A549 (cell line): ENCODE measurements around the gene MYO15B. TPM values are rescaled to one million over a fixed set of nuclear protein-coding genes. Genes with fewer than 3 reads are reported as not detected.
"Not testable (repeated sequence)": the region's sequence is repeated elsewhere in the genome, so short reads cannot be mapped to it uniquely, and the experiment has no call there.

Experiments used
- ATAC-seq, 2 experiments: fragments of 200-7000 bp in 1 of 2; fragments of >200 bp in 1 of 2; cut with Nextera tagmentation in 1 of 2; cut with Tn5 transposase in 1 of 2; 3 replicates each; pipeline versions ENCODE4 v1.8.0 to v1.9.1; 2018 to 2020; ENCODE audit warnings: mild to moderate bottlenecking in 1 of 2, moderate library complexity in 1 of 2
- CTCF ChIA-PET: fragments of 300-600 bp; sonication (Branson Sonifier 250); formaldehyde crosslinking; extraction: SDS; loops from one replicate; lab custom pipeline; 2021; ENCODE audit warnings: antibody characterized with exemption, inconsistent platforms; lab: Yijun Ruan, JAX
- POLR2A ChIA-PET: fragments of 350-600 bp; formaldehyde crosslinking; extraction: SDS; loops from one replicate; lab custom pipeline; 2021; ENCODE audit warnings: antibody characterized with exemption, inconsistent platforms; lab: Yijun Ruan, JAX
- DNase-seq, 2 experiments: peaks; one replicate each; pipeline versions ENCODE4 v3.0.0 to v3.0.0-alpha.2; 2011 to 2016; ENCODE audit warnings: low read depth in 1 of 2, low spot score in 1 of 2
- FAIRE-seq: peaks from 2 replicates; lab custom pipeline; 2011; peaks lifted over from hg19 to GRCh38; lab: Jason Lieb, UNC
- H3K27ac ChIP-seq, 2 experiments: fragments of >200 bp; sonication (Bioruptor Twin); formaldehyde crosslinking; 3 replicates each; pipeline ENCODE4 v1.5.1; 2016 to 2017
- H3K4me1 ChIP-seq: fragments of >200 bp; sonication (Bioruptor Twin); formaldehyde crosslinking; 3 replicates; pipeline ENCODE4 v1.6.1; 2016
- H3K4me2 ChIP-seq: fragments of >200 bp; sonication (Bioruptor Twin); formaldehyde crosslinking; 3 replicates; pipeline ENCODE4 v1.6.1; 2016
- H3K4me3 ChIP-seq: fragments of >200 bp; sonication (Bioruptor Twin); formaldehyde crosslinking; 3 replicates; pipeline ENCODE4 v1.5.1; 2016
- H3K9me3 ChIP-seq: fragments of >200 bp; sonication (Bioruptor Twin); formaldehyde crosslinking; 3 replicates; pipeline ENCODE4 v1.6.1; 2016
- CHD2 ChIP-seq: fragments of 150-350 bp; IDR thresholded peaks from 2 replicates; pipeline ENCODE4 v1.6.1; 2014; ENCODE audit warnings: low read length; ENCODE audit not compliant: partially characterized antibody
- HOXB5 ChIP-seq: fragments of 250-450 bp; sonication (Bioruptor Pico); IDR thresholded peaks from 2 replicates; pipeline ENCODE4 v1.5.0; 2020; ENCODE audit warnings: mild to moderate bottlenecking, moderate library complexity
- POLR2A ChIP-seq: IDR thresholded peaks from 2 replicates; pipeline ENCODE4 v1.6.1; 2012; ENCODE audit warnings: mild to moderate bottlenecking, low read length
- RAD21 ChIP-seq, 2 experiments: fragments of >200 bp in 1 of 2; sonication (Bioruptor Twin) in 1 of 2; formaldehyde crosslinking in 1 of 2; IDR thresholded peaks in 1 of 2; conservative IDR thresholded peaks in 1 of 2; 2 replicates in 1 of 2; 3 replicates in 1 of 2; pipeline ENCODE4 v1.6.1; 2012 to 2018; ENCODE audit warnings: inconsistent platforms in 1 of 2
- RNF2 ChIP-seq: fragments of 200-600 bp; sonication (generic); IDR thresholded peaks from 2 replicates; pipeline ENCODE4 v1.6.1; 2016; ENCODE audit warnings: low read depth, mild to moderate bottlenecking, antibody characterized with exemption, moderate library complexity, borderline replicate concordance
- SREBF2 ChIP-seq: fragments of 450-650 bp; IDR thresholded peaks from 2 replicates; pipeline ENCODE4 v1.6.1; 2014; ENCODE audit warnings: mild to moderate bottlenecking, moderate library complexity
- ZNF302 ChIP-seq: fragments of 250-450 bp; sonication (Bioruptor Pico); IDR thresholded peaks from 2 replicates; pipeline ENCODE4 v1.9.0; 2021; ENCODE audit warnings: inconsistent platforms, mild to moderate bottlenecking, moderate library complexity
- WGBS: methylation state at CpG from one replicate; pipeline ENCODE4 v1.1.6; 2017; ENCODE audit errors: missing lambda C conversion rate; 5-methylcytosine and 5-hydroxymethylcytosine counted together
- polyA plus RNA-seq, 4 experiments: library from polyadenylated mRNA; depleted of rRNA in 3 of 4; stranded (reverse); fragments of >200 nt; fragmentation: RNase III in 1 of 4; extraction: RNeasy Plus Mini Kit Qiagen cat#74134 plus additional on column Dnase treatment in 1 of 4; gene quantifications; 2 replicates in 3 of 4; 3 replicates in 1 of 4; pipeline ENCODE4 v1.2.3, GENCODE V29; 2011 to 2017
- TF ChIP-seq, protein P1 (sequence below): fragments of >200 bp; sonication (Bioruptor Twin); formaldehyde crosslinking; IDR thresholded peaks from 2 replicates; pipeline ENCODE4 v1.6.1; 2016
- TF ChIP-seq, protein P2 (sequence below): fragments of 200-600 bp; sonication (generic); IDR thresholded peaks from 2 replicates; pipeline ENCODE4 v1.6.1; 2016; ENCODE audit warnings: antibody characterized with exemption, mild to moderate bottlenecking, moderate library complexity
- TF ChIP-seq, protein P3 (sequence below): fragments of >200 bp; sonication (Bioruptor Twin); formaldehyde crosslinking; IDR thresholded peaks from 3 replicates; pipeline ENCODE4 v1.5.1; 2016

MYO15B gene
- polyA plus RNA-seq, 2 of the 4 experiments (the other 2 are of a cell fraction), result 12.4 to 33.9 TPM

DNA sequence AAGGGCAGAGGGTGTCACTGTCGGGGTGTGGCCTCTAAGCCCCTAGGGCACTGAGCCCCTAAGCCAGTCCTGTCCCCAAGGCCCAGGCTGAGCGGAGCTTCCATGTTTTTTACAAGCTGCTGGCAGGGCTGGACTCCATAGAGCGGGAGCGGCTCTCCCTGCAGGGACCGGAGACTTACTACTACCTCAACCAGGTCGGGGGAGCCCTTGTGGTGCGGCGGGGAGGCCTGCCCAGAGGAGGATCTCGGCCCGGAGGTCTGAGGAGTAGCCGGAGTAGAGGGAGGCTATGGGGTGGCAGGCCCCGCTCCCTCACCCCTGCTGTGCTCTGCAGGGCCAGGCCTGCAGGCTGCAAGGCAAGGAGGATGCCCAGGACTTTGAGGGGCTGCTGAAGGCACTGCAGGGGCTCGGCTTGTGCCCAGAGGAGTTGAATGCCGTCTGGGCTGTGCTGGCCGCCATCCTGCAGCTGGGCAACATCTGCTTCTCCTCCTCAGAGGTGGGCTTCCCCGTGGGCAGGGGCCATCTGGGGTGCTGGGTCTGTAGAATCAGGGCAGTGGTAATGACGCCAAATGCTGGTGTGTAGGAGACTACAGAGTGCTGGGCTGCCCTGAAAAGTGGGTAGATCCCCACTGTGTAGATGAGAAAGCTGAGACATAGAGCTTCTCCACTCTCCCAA lies 4.9 kb downstream of the MYO15B start:
- Histone ChIP-seq H3K4me2 (no peak overlapping the region), H3K4me3 (no peak overlapping the region), H3K4me1 (peaks cover 19% of the 10 kb centered on the region), H3K27ac (no peak overlapping the region), H3K9me3 (no peaks in the 10 kb centered on the region)
- DNase-seq, result no peak
- no peak for FAIRE-seq
- TF ChIP-seq HOXB5 (no peak), RNF2 (no peak), CHD2 (no peak), ZNF302 (CRISPR knock-in tag) (no peak), POLR2A (0 out of 2 replicates have a peak, but pooled peaks have one; percentile 11), SREBF2 (no peak)
- TF ChIP-seq, protein P1, sequence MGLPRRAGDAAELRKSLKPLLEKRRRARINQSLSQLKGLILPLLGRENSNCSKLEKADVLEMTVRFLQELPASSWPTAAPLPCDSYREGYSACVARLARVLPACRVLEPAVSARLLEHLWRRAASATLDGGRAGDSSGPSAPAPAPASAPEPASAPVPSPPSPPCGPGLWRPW, result no peak
- TF ChIP-seq, protein P2, sequence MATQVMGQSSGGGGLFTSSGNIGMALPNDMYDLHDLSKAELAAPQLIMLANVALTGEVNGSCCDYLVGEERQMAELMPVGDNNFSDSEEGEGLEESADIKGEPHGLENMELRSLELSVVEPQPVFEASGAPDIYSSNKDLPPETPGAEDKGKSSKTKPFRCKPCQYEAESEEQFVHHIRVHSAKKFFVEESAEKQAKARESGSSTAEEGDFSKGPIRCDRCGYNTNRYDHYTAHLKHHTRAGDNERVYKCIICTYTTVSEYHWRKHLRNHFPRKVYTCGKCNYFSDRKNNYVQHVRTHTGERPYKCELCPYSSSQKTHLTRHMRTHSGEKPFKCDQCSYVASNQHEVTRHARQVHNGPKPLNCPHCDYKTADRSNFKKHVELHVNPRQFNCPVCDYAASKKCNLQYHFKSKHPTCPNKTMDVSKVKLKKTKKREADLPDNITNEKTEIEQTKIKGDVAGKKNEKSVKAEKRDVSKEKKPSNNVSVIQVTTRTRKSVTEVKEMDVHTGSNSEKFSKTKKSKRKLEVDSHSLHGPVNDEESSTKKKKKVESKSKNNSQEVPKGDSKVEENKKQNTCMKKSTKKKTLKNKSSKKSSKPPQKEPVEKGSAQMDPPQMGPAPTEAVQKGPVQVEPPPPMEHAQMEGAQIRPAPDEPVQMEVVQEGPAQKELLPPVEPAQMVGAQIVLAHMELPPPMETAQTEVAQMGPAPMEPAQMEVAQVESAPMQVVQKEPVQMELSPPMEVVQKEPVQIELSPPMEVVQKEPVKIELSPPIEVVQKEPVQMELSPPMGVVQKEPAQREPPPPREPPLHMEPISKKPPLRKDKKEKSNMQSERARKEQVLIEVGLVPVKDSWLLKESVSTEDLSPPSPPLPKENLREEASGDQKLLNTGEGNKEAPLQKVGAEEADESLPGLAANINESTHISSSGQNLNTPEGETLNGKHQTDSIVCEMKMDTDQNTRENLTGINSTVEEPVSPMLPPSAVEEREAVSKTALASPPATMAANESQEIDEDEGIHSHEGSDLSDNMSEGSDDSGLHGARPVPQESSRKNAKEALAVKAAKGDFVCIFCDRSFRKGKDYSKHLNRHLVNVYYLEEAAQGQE, result no peak
- TF ChIP-seq, protein P3, sequence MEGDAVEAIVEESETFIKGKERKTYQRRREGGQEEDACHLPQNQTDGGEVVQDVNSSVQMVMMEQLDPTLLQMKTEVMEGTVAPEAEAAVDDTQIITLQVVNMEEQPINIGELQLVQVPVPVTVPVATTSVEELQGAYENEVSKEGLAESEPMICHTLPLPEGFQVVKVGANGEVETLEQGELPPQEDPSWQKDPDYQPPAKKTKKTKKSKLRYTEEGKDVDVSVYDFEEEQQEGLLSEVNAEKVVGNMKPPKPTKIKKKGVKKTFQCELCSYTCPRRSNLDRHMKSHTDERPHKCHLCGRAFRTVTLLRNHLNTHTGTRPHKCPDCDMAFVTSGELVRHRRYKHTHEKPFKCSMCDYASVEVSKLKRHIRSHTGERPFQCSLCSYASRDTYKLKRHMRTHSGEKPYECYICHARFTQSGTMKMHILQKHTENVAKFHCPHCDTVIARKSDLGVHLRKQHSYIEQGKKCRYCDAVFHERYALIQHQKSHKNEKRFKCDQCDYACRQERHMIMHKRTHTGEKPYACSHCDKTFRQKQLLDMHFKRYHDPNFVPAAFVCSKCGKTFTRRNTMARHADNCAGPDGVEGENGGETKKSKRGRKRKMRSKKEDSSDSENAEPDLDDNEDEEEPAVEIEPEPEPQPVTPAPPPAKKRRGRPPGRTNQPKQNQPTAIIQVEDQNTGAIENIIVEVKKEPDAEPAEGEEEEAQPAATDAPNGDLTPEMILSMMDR, result no peak
- POLR2A ChIA-PET, result interaction anchor here (0.7 kb wide), 1 partner anchor 35 kb away, joined by 3 read pairs; no protein-coding TSS in a partner anchor
- WGBS, result 81% methylated on average over 16 of the region's 17 CpGs
- CTCF ChIA-PET, result interaction anchor here (1.1 to 29.9 kb wide), 8 partner anchors 10 to 157 kb away, joined by 3 to 926 read pairs (median 6); partner anchors contain the start of genes SMIM5 and TSEN54
- no peak for ATAC-seq

DNA sequence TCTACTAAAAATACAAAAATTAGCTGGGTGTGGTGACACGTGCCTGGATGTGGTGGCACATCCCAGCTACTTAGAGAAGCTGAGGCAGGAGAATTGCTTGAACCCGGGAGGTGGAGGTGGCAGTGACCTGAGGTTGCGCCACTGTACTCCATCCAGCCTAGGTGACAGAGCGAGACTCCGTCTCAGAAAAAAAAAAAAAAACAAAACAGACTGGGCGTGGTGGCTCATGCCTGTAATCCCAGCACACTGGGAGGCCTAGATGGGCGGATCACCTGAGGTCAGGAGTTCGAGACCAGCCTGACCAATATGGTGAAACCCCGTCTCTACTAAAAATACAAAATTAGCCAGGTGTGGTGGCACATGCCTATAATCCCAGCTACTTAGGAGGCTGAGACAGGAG lies 5.8 kb downstream of the MYO15B start:
- H3K27ac ChIP-seq, DNase-seq, H3K9me3 ChIP-seq, ATAC-seq, H3K4me2 ChIP-seq, FAIRE-seq, POLR2A ChIA-PET, H3K4me3 ChIP-seq: not testable (repeated sequence)
- CTCF ChIA-PET, result interaction anchor here (1.1 to 29.9 kb wide), 4 partner anchors 9 to 155 kb away, joined by 3 to 926 read pairs (median 44); partner anchors contain the start of gene SMIM5
- peaks cover 16% of the 10 kb centered on the region for H3K4me1 ChIP-seq
- 73% methylated on average over 9 of the region's 9 CpGs for WGBS

DNA sequence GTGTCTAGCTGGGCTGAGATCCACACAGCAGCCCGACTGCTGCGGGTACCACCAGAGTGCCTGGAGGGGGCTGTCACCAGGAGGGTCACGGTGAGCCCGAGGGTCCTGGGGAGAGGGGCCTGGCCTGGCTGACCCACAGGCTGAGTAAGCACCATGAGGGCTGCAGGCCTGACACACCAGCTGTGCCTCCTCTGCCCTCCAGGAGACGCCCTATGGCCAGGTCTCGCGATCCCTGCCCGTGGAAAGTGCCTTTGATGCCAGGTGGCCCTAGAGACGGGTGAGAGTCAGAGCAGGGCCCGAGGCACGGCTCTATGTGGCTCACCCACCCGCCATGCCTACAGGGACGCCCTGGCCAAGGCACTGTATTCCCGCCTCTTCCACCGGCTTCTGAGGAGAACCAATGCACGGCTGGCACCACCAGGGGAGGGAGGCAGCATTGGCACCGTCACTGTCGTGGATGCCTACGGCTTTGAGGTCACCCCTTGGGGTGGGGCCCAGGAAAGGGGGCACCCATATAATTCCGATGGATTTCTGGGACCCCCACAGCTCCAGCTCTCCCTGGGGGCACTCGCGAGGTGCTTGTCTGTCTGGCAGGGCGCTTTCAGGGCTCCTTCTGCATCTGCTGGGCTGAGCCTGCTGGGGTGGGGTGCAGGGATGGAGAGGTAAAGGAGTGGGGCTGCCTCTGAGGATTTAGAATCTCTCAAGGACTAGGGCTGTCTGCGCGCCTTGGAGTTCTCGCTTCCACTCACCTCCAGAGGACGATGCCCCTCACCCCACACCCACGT lies 7.1 kb downstream of the MYO15B start:
- TF ChIP-seq, protein P3, result no peak
- peak in 1 of 2 experiments; percentile 34; a peak in 2 of 5 replicates for TF ChIP-seq RAD21 (conservative IDR thresholded peaks at IDR 0.05 in 1 of 2, IDR thresholded peaks at IDR 0.05 in 1 of 2)
- TF ChIP-seq, all 56 proteins: peak for 1
- 71% methylated on average over 26 of the region's 28 CpGs for WGBS
- ATAC-seq, result peak; percentile 13 to 57; a peak in 3 of 6 replicates

More for the DNA sequence above, 7.1 kb downstream of the MYO15B start:
- no peaks in the 10 kb centered on the region for H3K9me3 ChIP-seq
- H3K4me3 ChIP-seq, result no peak overlapping the region
- peak in 1 of 2 experiments; percentile 48 for DNase-seq
- POLR2A ChIA-PET, result interaction anchor here (0.6 kb wide), 1 partner anchor 134 kb away, joined by 3 read pairs; no protein-coding TSS in a partner anchor
- peaks cover 8% of the 10 kb centered on the region for H3K4me1 ChIP-seq
- no peak for FAIRE-seq
- peak overlapping the region in 1 of 2 experiments; percentile 33; a peak in 2 of 6 replicates for H3K27ac ChIP-seq
- CTCF ChIA-PET, result interaction anchor here (0.5 to 29.9 kb wide), 6 partner anchors 8 to 229 kb away, joined by 3 to 926 read pairs (median 4); partner anchors contain the start of gene SMIM5
- no peak overlapping the region for H3K4me2 ChIP-seq
